PC-3 (cell line): ENCODE measurements around the gene SEPTIN8. TPM values are rescaled to one million over a fixed set of nuclear protein-coding genes. Genes with fewer than 3 reads are reported as not detected.

Experiments
- ATAC-seq: fragments of 200-7000 bp; cut with Tn5 transposase; 2 replicates; pipeline ENCODE4 v1.9.1; 2020; ENCODE audit warnings: mild to moderate bottlenecking, moderate library complexity
- BruUV-seq: library from RNA; stranded (reverse); fragments of 400-500 nt; replicated peaks from 2 replicates; lab custom pipeline; 2021; lab: Mats Ljungman, UMichigan
- CTCF ChIA-PET: fragments of 300-600 bp; sonication (Branson Sonifier 250); formaldehyde crosslinking; loops from one replicate; lab custom pipeline; 2022; ENCODE audit warnings: antibody characterized with exemption; lab: Charles Lee
- POLR2A ChIA-PET: fragments of 300-600 bp; sonication (Branson Sonifier 250); formaldehyde crosslinking; loops from one replicate; lab custom pipeline; 2022; ENCODE audit warnings: antibody characterized with exemption; ENCODE audit not compliant: unreplicated experiment; lab: Charles Lee
- DNase-seq: peaks from one replicate; pipeline ENCODE4 v3.0.0-alpha.2; 2015
- H2AFZ ChIP-seq: fragments of 300-600 bp; sonication (generic); 2 replicates; pipeline ENCODE4 v1.6.0; 2016; ENCODE audit warnings: antibody characterized with exemption, low read length
- H3F3A ChIP-seq: fragments of 300-600 bp; sonication (generic); one replicate; pipeline ENCODE4 v1.6.0; 2017; ENCODE audit warnings: antibody characterized with exemption, low read length, control low read depth, mild to moderate bottlenecking; ENCODE audit not compliant: unreplicated experiment
- H3K27ac ChIP-seq: fragments of 300-600 bp; sonication (generic); 2 replicates; pipeline ENCODE4 v1.5.1; 2016; ENCODE audit warnings: mild to moderate bottlenecking, low read length
- H3K27me3 ChIP-seq: fragments of 300-600 bp; sonication (generic); 2 replicates; pipeline ENCODE4 v1.6.1; 2016; ENCODE audit warnings: low read length, mixed read lengths
- H3K36me3 ChIP-seq: fragments of 300-600 bp; sonication (generic); 2 replicates; pipeline ENCODE4 v1.6.1; 2016; ENCODE audit warnings: low read depth, mixed run types, low read length, mixed read lengths
- H3K4me1 ChIP-seq: fragments of 300-600 bp; sonication (generic); 2 replicates; pipeline ENCODE4 v1.5.1; 2016; ENCODE audit warnings: low read length; ENCODE audit not compliant: insufficient read depth
- H3K4me2 ChIP-seq: fragments of 300-600 bp; sonication (generic); 2 replicates; pipeline ENCODE4 v1.6.0; 2016; ENCODE audit warnings: low read length
- H3K4me3 ChIP-seq: fragments of 300-600 bp; sonication (generic); 2 replicates; pipeline ENCODE4 v1.5.1; 2016; ENCODE audit warnings: mild to moderate bottlenecking, low read length, mixed read lengths
- H3K79me2 ChIP-seq: fragments of 300-600 bp; sonication (generic); 2 replicates; pipeline ENCODE4 v1.6.1; 2017; ENCODE audit warnings: low read length, mixed read lengths
- H3K9ac ChIP-seq: fragments of 300-600 bp; sonication (generic); 2 replicates; pipeline ENCODE4 v1.6.0; 2016; ENCODE audit warnings: mild to moderate bottlenecking, low read length
- H3K9me2 ChIP-seq: fragments of 300-600 bp; sonication (generic); replicated peaks from 2 replicates; pipeline ENCODE4 v1.6.1; 2016; ENCODE audit warnings: mixed run types, low read length, mixed read lengths
- H3K9me3 ChIP-seq: fragments of 300-600 bp; sonication (generic); 2 replicates; pipeline ENCODE4 v1.6.1; 2016; ENCODE audit warnings: low read length, mixed read lengths
- H4K20me1 ChIP-seq: fragments of 300-600 bp; sonication (generic); 2 replicates; pipeline ENCODE4 v1.6.1; 2016; ENCODE audit warnings: low read length, mixed read lengths
- EZH2 ChIP-seq: fragments of 300-600 bp; sonication (generic); IDR thresholded peaks from one replicate; pipeline ENCODE4 v1.6.1; 2017; ENCODE audit warnings: antibody characterized with exemption, mild to moderate bottlenecking, low read length; ENCODE audit not compliant: unreplicated experiment
- EZH2phosphoT487 ChIP-seq: fragments of 300-600 bp; sonication (generic); IDR thresholded peaks from 2 replicates; pipeline ENCODE4 v1.6.1; 2018; ENCODE audit warnings: mild to moderate bottlenecking, antibody characterized with exemption, low read length, borderline replicate concordance
- intact Hi-C: fragments of 100-400 bp; cut with micrococcal nuclease; formaldehyde crosslinking; loops from 2 replicates; pipeline ENCODE4 v1.9.0; 2023
- total RNA-seq: library from RNA; depleted of rRNA; stranded (reverse); fragments of >200 nt; gene quantifications from 2 replicates; pipeline ENCODE4 v1.2.3, GENCODE V29; 2014
- TF ChIP-seq, protein P1 (sequence below): fragments of 300-600 bp; sonication (generic); conservative IDR thresholded peaks from 2 replicates; pipeline ENCODE4 v1.5.1; 2017; ENCODE audit warnings: antibody characterized with exemption, low read depth, mild to moderate bottlenecking, low read length

The SEPTIN8 gene
- total RNA-seq, 1 experiment from 2014 or later: 21.9 TPM

DNA sequence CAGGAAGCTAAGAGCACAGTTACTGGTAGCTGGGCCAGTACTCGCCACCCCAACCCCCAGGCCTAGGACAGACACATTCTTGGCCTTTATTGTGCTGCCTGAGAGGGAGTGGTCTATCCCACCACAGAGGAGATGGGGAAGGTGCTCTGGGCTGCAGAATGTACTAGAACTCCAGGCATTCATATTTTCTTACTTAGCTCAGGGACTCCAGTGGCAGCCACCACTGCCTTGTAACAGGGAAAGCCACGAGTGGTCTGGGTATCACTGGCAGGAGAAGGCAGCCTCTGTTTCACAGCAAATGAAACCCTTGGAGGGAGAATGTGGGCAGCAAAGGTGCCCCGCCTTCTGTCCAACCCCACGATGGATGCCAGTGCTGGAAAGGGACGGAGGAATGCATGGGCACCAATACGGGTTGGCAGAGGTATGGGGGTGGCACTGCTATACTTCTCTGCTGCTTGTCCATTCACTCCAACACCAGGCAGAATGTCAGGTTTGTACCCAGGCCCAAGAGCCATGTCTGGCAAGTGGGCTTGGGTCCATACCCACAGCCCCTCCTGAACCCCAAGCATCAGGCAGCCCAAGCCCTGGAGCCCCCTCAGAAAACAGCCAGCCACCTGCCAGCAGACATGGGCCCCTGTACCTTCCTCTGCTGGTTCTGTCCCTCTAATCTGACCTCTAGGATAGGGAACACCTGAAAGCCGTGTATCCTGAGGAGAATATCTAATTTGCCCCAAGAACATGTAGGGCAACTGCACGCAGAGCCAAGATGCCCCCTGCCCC is 4.6 kb downstream of the SEPTIN8 start:
- Histone ChIP-seq H3F3A (no peaks in the 10 kb centered on the region), H3K4me3 (no peak overlapping the region), H3K79me2 (peaks cover 57% of the 10 kb centered on the region), H3K27ac (no peak overlapping the region), H3K9ac (no peak overlapping the region), H3K27me3 (no peaks in the 10 kb centered on the region), H3K9me3 (no peaks in the 10 kb centered on the region), H3K4me2 (no peak overlapping the region), H4K20me1 (no peaks in the 10 kb centered on the region), H3K4me1 (peaks cover 7% of the 10 kb centered on the region), H2AFZ (no peak overlapping the region), H3K9me2 (no peaks in the 10 kb centered on the region), H3K36me3 (no peaks in the 10 kb centered on the region)
- no peak for ATAC-seq
- no peak for DNase-seq
- ChIA-PET POLR2A (no interaction called here), CTCF (no interaction called here)
- intact Hi-C loops: no loop called here
- TF ChIP-seq, protein P1, sequence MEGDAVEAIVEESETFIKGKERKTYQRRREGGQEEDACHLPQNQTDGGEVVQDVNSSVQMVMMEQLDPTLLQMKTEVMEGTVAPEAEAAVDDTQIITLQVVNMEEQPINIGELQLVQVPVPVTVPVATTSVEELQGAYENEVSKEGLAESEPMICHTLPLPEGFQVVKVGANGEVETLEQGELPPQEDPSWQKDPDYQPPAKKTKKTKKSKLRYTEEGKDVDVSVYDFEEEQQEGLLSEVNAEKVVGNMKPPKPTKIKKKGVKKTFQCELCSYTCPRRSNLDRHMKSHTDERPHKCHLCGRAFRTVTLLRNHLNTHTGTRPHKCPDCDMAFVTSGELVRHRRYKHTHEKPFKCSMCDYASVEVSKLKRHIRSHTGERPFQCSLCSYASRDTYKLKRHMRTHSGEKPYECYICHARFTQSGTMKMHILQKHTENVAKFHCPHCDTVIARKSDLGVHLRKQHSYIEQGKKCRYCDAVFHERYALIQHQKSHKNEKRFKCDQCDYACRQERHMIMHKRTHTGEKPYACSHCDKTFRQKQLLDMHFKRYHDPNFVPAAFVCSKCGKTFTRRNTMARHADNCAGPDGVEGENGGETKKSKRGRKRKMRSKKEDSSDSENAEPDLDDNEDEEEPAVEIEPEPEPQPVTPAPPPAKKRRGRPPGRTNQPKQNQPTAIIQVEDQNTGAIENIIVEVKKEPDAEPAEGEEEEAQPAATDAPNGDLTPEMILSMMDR: no peak
- TF ChIP-seq EZH2 (no peak), EZH2phosphoT487 (no peak)
- no TSS peak for BruUV-seq

DNA sequence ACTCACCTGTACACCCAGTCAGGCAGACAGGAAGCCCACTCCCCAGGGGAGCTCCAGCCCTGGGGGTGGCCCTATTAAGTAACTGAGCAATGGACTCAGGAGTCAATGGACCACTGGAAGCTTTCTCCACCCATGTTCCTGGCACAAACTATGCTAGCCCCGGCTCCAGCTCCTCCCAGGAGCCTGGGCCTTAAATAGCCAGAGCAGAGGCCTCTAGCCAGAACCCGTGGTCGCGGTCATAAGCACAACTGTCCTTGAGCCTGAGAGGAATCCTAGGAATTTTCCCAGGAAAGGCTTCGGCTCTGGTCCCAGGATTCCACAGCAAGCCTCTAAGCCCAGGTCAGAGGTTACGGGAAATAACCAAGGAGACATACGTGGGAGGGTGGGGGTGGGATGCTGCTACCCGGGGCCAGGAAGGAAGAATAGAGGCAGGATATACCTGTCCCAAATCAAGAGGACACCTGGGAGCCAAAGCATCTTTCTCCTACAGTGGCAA is 5.5 kb downstream of the SEPTIN8 start:
- TF ChIP-seq EZH2phosphoT487: no peak
- no peak for TF ChIP-seq EZH2
- TF ChIP-seq, protein P1: no peak
- Histone ChIP-seq H3K4me3 (no peak overlapping the region), H3K4me1 (peaks cover 7% of the 10 kb centered on the region), H3K9me2 (no peaks in the 10 kb centered on the region), H3K79me2 (peaks cover 55% of the 10 kb centered on the region), H2AFZ (no peak overlapping the region), H3F3A (no peaks in the 10 kb centered on the region), H3K27ac (no peak overlapping the region), H4K20me1 (no peaks in the 10 kb centered on the region), H3K9me3 (no peaks in the 10 kb centered on the region), H3K27me3 (no peaks in the 10 kb centered on the region), H3K9ac (no peak overlapping the region), H3K4me2 (no peak overlapping the region), H3K36me3 (no peaks in the 10 kb centered on the region)
- no TSS peak for BruUV-seq
- intact Hi-C loops: no loop called here
- no peak for DNase-seq
- CTCF ChIA-PET: no interaction called here
- POLR2A ChIA-PET: no interaction called here
- ATAC-seq: no peak

DNA sequence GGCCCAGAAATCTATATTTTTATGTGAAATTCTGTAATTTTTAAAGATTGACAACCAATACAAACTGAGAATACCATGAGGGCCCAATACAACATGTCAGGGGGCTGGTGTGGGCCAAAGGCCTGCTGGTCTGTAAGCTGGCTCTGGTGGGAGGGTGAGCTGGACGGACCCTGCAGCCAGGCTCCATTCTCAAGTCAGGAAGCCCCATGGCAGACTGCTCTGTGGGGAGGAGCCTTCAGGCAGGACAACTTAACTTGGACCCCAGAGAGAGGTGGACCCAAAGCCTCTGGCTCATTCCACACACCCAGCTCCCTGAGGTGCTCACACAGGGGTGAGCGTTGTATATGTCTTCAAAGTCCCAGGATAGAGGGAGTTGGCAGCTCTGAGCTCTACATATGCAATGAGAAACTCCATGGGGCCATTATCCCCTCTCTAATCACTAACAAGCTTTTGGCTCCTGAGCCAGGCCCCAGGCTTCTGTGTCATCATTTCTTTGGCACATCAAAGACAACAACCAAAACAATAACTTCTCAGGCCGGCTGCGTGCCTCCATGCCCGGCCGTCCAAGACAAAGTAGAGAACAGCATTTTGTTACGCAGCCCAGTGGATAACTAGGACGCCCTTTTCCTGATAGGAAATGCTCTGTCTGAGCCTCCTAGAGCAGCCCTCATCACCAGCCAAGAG is 6.4 kb downstream of the SEPTIN8 start:
- Histone ChIP-seq H3K4me3 (no peak overlapping the region), H3K9ac (no peak overlapping the region), H3K27me3 (no peaks in the 10 kb centered on the region), H3K27ac (no peak overlapping the region), H3F3A (no peaks in the 10 kb centered on the region), H3K4me1 (peaks cover 3% of the 10 kb centered on the region), H3K9me3 (no peaks in the 10 kb centered on the region), H3K4me2 (no peak overlapping the region), H3K9me2 (no peaks in the 10 kb centered on the region), H3K79me2 (peaks cover 46% of the 10 kb centered on the region), H4K20me1 (no peaks in the 10 kb centered on the region), H3K36me3 (no peaks in the 10 kb centered on the region), H2AFZ (no peak overlapping the region)
- CTCF ChIA-PET: no interaction called here
- no TSS peak for BruUV-seq
- intact Hi-C loops: no loop called here
- ATAC-seq: no peak
- no peak for TF ChIP-seq EZH2
- TF ChIP-seq EZH2phosphoT487: no peak
- TF ChIP-seq, protein P1: no peak
- POLR2A ChIA-PET: no interaction called here
- no peak for DNase-seq
